ENCODE data around the gene TMEM233.

The TMEM233 gene

GRCh38 chr12:119593578-119594398 is at the start of gene TMEM233:
Gene TMEM233, plus strand, starts transcription at chr12:119593774. Its CDS starts 75 bp downstream, at chr12:119593849.
- no peak within 1 kb of the TSS for H3K4me3 ChIP-seq (ENCODE audit: low read length)
- no peak for TF ChIP-seq ZNF274 (IDR thresholded peaks at IDR 0.05; ENCODE audit: low read depth, low read length)

- H3K4me3 ChIP-seq (ENCODE audit: low read length), result no peak overlapping the region
Measured at GRCh38 chr12:119544765-119545625, 48.6 kb upstream of the TMEM233 start.

GRCh38 chr12:119546340-119546739 is 47.2 kb upstream of the TMEM233 start:
- no peak for TF ChIP-seq ZNF274 (IDR thresholded peaks at IDR 0.05; ENCODE audit: low read depth, low read length)
- H3K4me3 ChIP-seq (ENCODE audit: low read length), result no peak overlapping the region

More at GRCh38 chr12:119544765-119545625, 48.6 kb upstream of the TMEM233 start:
- no peak for TF ChIP-seq ZNF274 (IDR thresholded peaks at IDR 0.05; ENCODE audit: low read depth, low read length)

GRCh38 chr12:119547001-119547400 is 46.6 kb upstream of the TMEM233 start:
- H3K4me3 ChIP-seq (ENCODE audit: low read length), result no peak overlapping the region
- TF ChIP-seq ZNF274 (IDR thresholded peaks at IDR 0.05; ENCODE audit: low read depth, low read length), result no peak

GRCh38 chr12:119556854-119557253 is 36.7 kb upstream of the TMEM233 start:
- TF ChIP-seq ZNF274 (IDR thresholded peaks at IDR 0.05; ENCODE audit: low read depth, low read length), result no peak

GRCh38 chr12:119565404-119565803 is 28.2 kb upstream of the TMEM233 start:
- no peak overlapping the region for H3K4me3 ChIP-seq (ENCODE audit: low read length)
- no peak for TF ChIP-seq ZNF274 (IDR thresholded peaks at IDR 0.05; ENCODE audit: low read depth, low read length)

More at GRCh38 chr12:119556854-119557253, 36.7 kb upstream of the TMEM233 start:
- H3K4me3 ChIP-seq (ENCODE audit: low read length), result no peak overlapping the region

- TF ChIP-seq ZNF274 (IDR thresholded peaks at IDR 0.05; ENCODE audit: low read depth, low read length), result no peak
- no peak overlapping the region for H3K4me3 ChIP-seq (ENCODE audit: low read length)
Measured at GRCh38 chr12:119570771-119571170, 22.8 kb upstream of the TMEM233 start.

- no peak for TF ChIP-seq ZNF274 (IDR thresholded peaks at IDR 0.05; ENCODE audit: low read depth, low read length)
Measured at GRCh38 chr12:119573086-119573485, 20.5 kb upstream of the TMEM233 start.

GRCh38 chr12:119574255-119574654 is 19.3 kb upstream of the TMEM233 start:
- TF ChIP-seq ZNF274 (IDR thresholded peaks at IDR 0.05; ENCODE audit: low read depth, low read length), result no peak
- no peak overlapping the region for H3K4me3 ChIP-seq (ENCODE audit: low read length)

More at GRCh38 chr12:119573086-119573485, 20.5 kb upstream of the TMEM233 start:
- H3K4me3 ChIP-seq (ENCODE audit: low read length), result no peak overlapping the region

GRCh38 chr12:119576118-119576810 is 17.3 kb upstream of the TMEM233 start:
- TF ChIP-seq ZNF274 (IDR thresholded peaks at IDR 0.05; ENCODE audit: low read depth, low read length), result no peak
- H3K4me3 ChIP-seq (ENCODE audit: low read length), result no peak overlapping the region

GRCh38 chr12:119576915-119577314 is 16.7 kb upstream of the TMEM233 start:
- no peak for TF ChIP-seq ZNF274 (IDR thresholded peaks at IDR 0.05; ENCODE audit: low read depth, low read length)
- H3K4me3 ChIP-seq (ENCODE audit: low read length), result no peak overlapping the region

- TF ChIP-seq ZNF274 (IDR thresholded peaks at IDR 0.05; ENCODE audit: low read depth, low read length), result no peak
- no peak overlapping the region for H3K4me3 ChIP-seq (ENCODE audit: low read length)
Measured at GRCh38 chr12:119578112-119578511, 15.5 kb upstream of the TMEM233 start.

GRCh38 chr12:119589097-119589496 is 4.5 kb upstream of the TMEM233 start:
- no peak overlapping the region for H3K4me3 ChIP-seq (ENCODE audit: low read length)
- no peak for TF ChIP-seq ZNF274 (IDR thresholded peaks at IDR 0.05; ENCODE audit: low read depth, low read length)

- TF ChIP-seq ZNF274 (IDR thresholded peaks at IDR 0.05; ENCODE audit: low read depth, low read length), result no peak
- H3K4me3 ChIP-seq (ENCODE audit: low read length), result no peak overlapping the region
Measured at GRCh38 chr12:119589634-119590033, 3.9 kb upstream of the TMEM233 start.
